Thyroid gland (tissue), 4 donors: ENCODE data around the gene INTS1.

Experiments used
- POLR2A ChIP-seq, 2 donors: fragments of 450-650 bp; IDR thresholded peaks; one replicate each; pipeline ENCODE4 v1.6.1; 2017; ENCODE audit warnings: antibody characterized with exemption in 2 of 2, mild to moderate bottlenecking in 2 of 2, moderate library complexity in 1 of 2
- TF ChIP-seq, protein P1 (sequence below), 6 experiments: fragments of 200-600 bp in 3 of 6; fragments of 450-650 bp in 3 of 6; sonication (generic) in 3 of 6; IDR thresholded peaks; one replicate each; pipeline ENCODE4 v1.5.1; 2016 to 2019; ENCODE audit warnings: antibody characterized with exemption in 6 of 6, mild to moderate bottlenecking in 2 of 6, inconsistent platforms in 1 of 6, moderate library complexity in 1 of 6

DNA sequence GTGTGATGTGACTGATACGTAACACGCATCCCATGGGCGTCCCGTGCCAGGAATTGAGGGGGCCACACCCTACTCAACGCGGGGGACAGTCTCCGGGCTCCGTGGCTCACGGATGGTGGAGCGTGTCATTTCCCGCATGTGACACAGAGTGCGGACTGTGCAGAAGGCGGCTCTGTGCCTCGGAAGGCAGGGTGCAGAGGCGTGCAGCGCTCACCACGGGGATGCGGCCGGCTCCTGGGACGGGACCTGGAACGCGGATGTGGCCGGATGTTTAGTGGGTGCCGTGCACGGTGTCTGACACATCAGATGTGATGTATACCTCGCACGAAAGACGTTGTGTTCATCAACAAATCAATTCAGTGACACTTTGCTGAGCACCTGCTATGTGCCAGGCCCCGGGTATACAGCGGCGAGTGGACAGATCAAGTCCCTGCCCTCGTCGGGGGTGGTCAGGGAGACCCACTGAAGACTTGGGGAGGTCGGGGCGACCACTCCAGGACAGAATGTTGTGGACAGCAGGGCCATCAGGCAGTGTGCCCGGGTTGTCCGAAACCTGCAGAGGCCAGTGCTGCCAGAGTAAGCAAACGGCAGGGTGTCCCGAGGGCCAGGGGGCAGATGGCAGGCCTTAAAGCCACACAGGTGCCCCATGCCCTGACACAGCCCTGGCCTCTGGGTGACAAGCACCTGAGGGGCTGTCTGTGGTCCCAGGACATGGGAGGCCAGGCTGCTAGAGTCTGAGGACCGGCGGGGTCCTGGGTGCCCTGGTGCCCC lies 83.0 kb downstream of the INTS1 start:
- TF ChIP-seq, protein P1, sequence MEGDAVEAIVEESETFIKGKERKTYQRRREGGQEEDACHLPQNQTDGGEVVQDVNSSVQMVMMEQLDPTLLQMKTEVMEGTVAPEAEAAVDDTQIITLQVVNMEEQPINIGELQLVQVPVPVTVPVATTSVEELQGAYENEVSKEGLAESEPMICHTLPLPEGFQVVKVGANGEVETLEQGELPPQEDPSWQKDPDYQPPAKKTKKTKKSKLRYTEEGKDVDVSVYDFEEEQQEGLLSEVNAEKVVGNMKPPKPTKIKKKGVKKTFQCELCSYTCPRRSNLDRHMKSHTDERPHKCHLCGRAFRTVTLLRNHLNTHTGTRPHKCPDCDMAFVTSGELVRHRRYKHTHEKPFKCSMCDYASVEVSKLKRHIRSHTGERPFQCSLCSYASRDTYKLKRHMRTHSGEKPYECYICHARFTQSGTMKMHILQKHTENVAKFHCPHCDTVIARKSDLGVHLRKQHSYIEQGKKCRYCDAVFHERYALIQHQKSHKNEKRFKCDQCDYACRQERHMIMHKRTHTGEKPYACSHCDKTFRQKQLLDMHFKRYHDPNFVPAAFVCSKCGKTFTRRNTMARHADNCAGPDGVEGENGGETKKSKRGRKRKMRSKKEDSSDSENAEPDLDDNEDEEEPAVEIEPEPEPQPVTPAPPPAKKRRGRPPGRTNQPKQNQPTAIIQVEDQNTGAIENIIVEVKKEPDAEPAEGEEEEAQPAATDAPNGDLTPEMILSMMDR (IDR thresholded peaks at IDR 0.05), result no peak
- no peak for TF ChIP-seq POLR2A (IDR thresholded peaks at IDR 0.05)
